ENCODE data around the gene SLC6A3.
"Not testable (repeated sequence)": the region's sequence is repeated elsewhere in the genome, so short reads cannot be mapped to it uniquely, and the experiment has no call there.

The SLC6A3 gene

GRCh38 chr5:1378096-1378495 lies 67.1 kb downstream of the SLC6A3 start:
- H3K27me3 ChIP-seq: peaks cover 0 to 64% of the 10 kb centered on the region in 2 donors
- H3K36me3 ChIP-seq: no peaks in the 10 kb centered on the region
- no peak for TF ChIP-seq CTCF (IDR thresholded peaks at IDR 0.05)
- H3K9me3 ChIP-seq: no peaks in the 10 kb centered on the region
- no peak for DNase-seq
- no peak overlapping the region for H3K27ac ChIP-seq
- H3K4me1 ChIP-seq: peaks cover 0 to 7% (median 5%) of the 10 kb centered on the region in 4 donors
- no peak overlapping the region for H3K4me3 ChIP-seq
- intact Hi-C loops (cut with DNase I; ENCODE audit: low total_unique reads): no loop called here

GRCh38 chr5:1376981-1377380 lies 68.3 kb downstream of the SLC6A3 start:
- Histone ChIP-seq H3K36me3 (no peaks in the 10 kb centered on the region), H3K4me3 (no peak overlapping the region), H3K27me3 (peaks cover 0 to 53% of the 10 kb centered on the region in 2 donors), H3K4me1 (peaks cover 0 to 7% (median 5%) of the 10 kb centered on the region in 4 donors), H3K27ac (no peak overlapping the region), H3K9me3 (no peaks in the 10 kb centered on the region)
- intact Hi-C loops (cut with DNase I; ENCODE audit: low total_unique reads): no loop called here
- TF ChIP-seq CTCF (IDR thresholded peaks at IDR 0.05): no peak
- DNase-seq: no peak

- intact Hi-C loops (cut with DNase I; ENCODE audit: low total_unique reads): no loop called here
- H3K27ac ChIP-seq: no peak overlapping the region
Observed at GRCh38 chr5:1375871-1376810, 69.1 kb downstream of the SLC6A3 start.

GRCh38 chr5:1374679-1375055 lies 70.6 kb downstream of the SLC6A3 start:
- no peak overlapping the region for H3K27ac ChIP-seq
- no peak for DNase-seq
- H3K9me3 ChIP-seq: no peaks in the 10 kb centered on the region
- no peaks in the 10 kb centered on the region for H3K4me1 ChIP-seq
- intact Hi-C loops (cut with DNase I; ENCODE audit: low total_unique reads): no loop called here
- peaks cover 0 to 30% of the 10 kb centered on the region in 2 donors for H3K27me3 ChIP-seq
- no peaks in the 10 kb centered on the region for H3K36me3 ChIP-seq
- no peak overlapping the region for H3K4me3 ChIP-seq
- no peak for TF ChIP-seq CTCF (IDR thresholded peaks at IDR 0.05)

More at GRCh38 chr5:1375871-1376810, 69.1 kb downstream of the SLC6A3 start:
- no peak for TF ChIP-seq CTCF (IDR thresholded peaks at IDR 0.05)
- H3K9me3 ChIP-seq: no peaks in the 10 kb centered on the region
- peaks cover 0 to 7% (median 5%) of the 10 kb centered on the region in 4 donors for H3K4me1 ChIP-seq
- peaks cover 0 to 45% of the 10 kb centered on the region in 2 donors for H3K27me3 ChIP-seq
- H3K4me3 ChIP-seq: no peak overlapping the region
- DNase-seq: no peak
- no peaks in the 10 kb centered on the region for H3K36me3 ChIP-seq

GRCh38 chr5:1374030-1374678 lies 71.1 kb downstream of the SLC6A3 start:
- Histone ChIP-seq H3K27ac (no peak overlapping the region), H3K4me1 (no peaks in the 10 kb centered on the region), H3K4me3 (no peak overlapping the region), H3K36me3 (no peaks in the 10 kb centered on the region), H3K27me3 (peaks cover 0 to 25% of the 10 kb centered on the region in 2 donors), H3K9me3 (no peaks in the 10 kb centered on the region)
- TF ChIP-seq CTCF (IDR thresholded peaks at IDR 0.05): no peak
- intact Hi-C loops (cut with DNase I; ENCODE audit: low total_unique reads): no loop called here
- no peak for DNase-seq

GRCh38 chr5:1371972-1372342 lies 73.3 kb downstream of the SLC6A3 start:
- DNase-seq; H3K4me1 ChIP-seq; H3K36me3 ChIP-seq; intact Hi-C loops (cut with DNase I; ENCODE audit: low total_unique reads); H3K27ac ChIP-seq; H3K4me3 ChIP-seq; H3K9me3 ChIP-seq; H3K27me3 ChIP-seq: not testable (repeated sequence)

Measured in tibial artery (tissue), 4 donors.